HCT116 (cell line): ENCODE measurements around the gene RAB27B. TPM values are rescaled to one million over a fixed set of nuclear protein-coding genes. Genes with fewer than 3 reads are reported as not detected.

Experiments
- ATAC-seq: fragments of 200-7000 bp; cut with Tn5 transposase; 2 replicates; pipeline ENCODE4 v1.9.1; 2020; ENCODE audit warnings: mild to moderate bottlenecking, moderate library complexity
- BruUV-seq: library from RNA; stranded (reverse); fragments of 400-500 nt; replicated peaks from 2 replicates; lab custom pipeline; 2021; lab: Mats Ljungman, UMichigan
- CTCF ChIA-PET: fragments of 300-600 bp; sonication (Branson Sonifier 250); formaldehyde crosslinking; loops from one replicate; lab custom pipeline; 2021; ENCODE audit warnings: antibody characterized with exemption; lab: Charles Lee
- POLR2A ChIA-PET: fragments of 300-600, 350-600 bp; sonication (Branson Sonifier 250); formaldehyde crosslinking; loops from one replicate; lab custom pipeline; 2021; ENCODE audit warnings: antibody characterized with exemption; lab: Charles Lee
- RAD21 ChIA-PET, 2 experiments: fragments of 300-600 bp; sonication (Branson Sonifier 250); formaldehyde crosslinking; loops; one replicate each; lab custom pipeline; 2023; ENCODE audit warnings: low total read pairs in 2 of 2; ENCODE audit not compliant: uncharacterized antibody in 2 of 2, unreplicated experiment in 2 of 2, low non-redundant PET in 1 of 2; lab: Charles Lee
- DNase-seq: peaks from one replicate; pipeline ENCODE4 v3.0.0-alpha.2; 2010; ENCODE audit warnings: low read depth, low spot score
- H2AFZ ChIP-seq: fragments of 200-600 bp; shearing (Covaris generic), sonication (generic); 2 replicates; pipeline ENCODE4 v1.6.1; 2017; ENCODE audit warnings: low read depth, mixed run types, mixed read lengths, antibody characterized with exemption, low read length; ENCODE audit not compliant: poor library complexity, severe bottlenecking
- H3K27ac ChIP-seq: 2 replicates; pipeline ENCODE4 v1.5.1; 2012; ENCODE audit warnings: low read depth, low read length
- H3K27me3 ChIP-seq: fragments of 200-600 bp; sonication (generic); 2 replicates; pipeline ENCODE4 v1.6.1; 2016; ENCODE audit warnings: mixed run types, low read length, mixed read lengths; ENCODE audit not compliant: insufficient read depth
- H3K36me3 ChIP-seq, 2 experiments: fragments of 200-500 bp in 1 of 2; fragments of 200-600 bp in 1 of 2; sonication (Bioruptor generic) in 1 of 2; sonication (generic) in 1 of 2; 2 replicates each; pipeline versions ENCODE4 v1.5.1 to v1.6.1; 2014 to 2016; ENCODE audit warnings: low read length in 2 of 2, inconsistent platforms in 1 of 2, mixed read lengths in 1 of 2, mixed run types in 1 of 2; ENCODE audit not compliant: insufficient read depth in 2 of 2, control insufficient read depth in 1 of 2
- H3K4me1 ChIP-seq, 2 experiments: fragments of 200-600 bp in 1 of 2; sonication (generic) in 1 of 2; 2 replicates each; pipeline versions ENCODE4 v1.5.1 to v1.6.1; 2012 to 2017; ENCODE audit warnings: low read length in 2 of 2, inconsistent platforms in 1 of 2, mild to moderate bottlenecking in 1 of 2, mixed read lengths in 1 of 2, mixed run types in 1 of 2, moderate library complexity in 1 of 2; ENCODE audit not compliant: insufficient read depth in 2 of 2, control insufficient read depth in 1 of 2
- H3K4me2 ChIP-seq: fragments of 200-600 bp; sonication (generic); 2 replicates; pipeline ENCODE4 v1.6.1; 2017; ENCODE audit warnings: mixed run types, low read length, mixed read lengths
- H3K4me3 ChIP-seq, 2 experiments: fragments of 200-600 bp in 1 of 2; sonication (generic) in 1 of 2; replicated peaks in 1 of 2; 2 replicates each; pipeline ENCODE4 v1.5.1; 2011 to 2016; ENCODE audit warnings: low read length in 2 of 2, control low read depth in 1 of 2, low read depth in 1 of 2, mild to moderate bottlenecking in 1 of 2, mixed read lengths in 1 of 2, mixed run types in 1 of 2
- H3K79me2 ChIP-seq: fragments of 200-600 bp; sonication (generic); 2 replicates; pipeline ENCODE4 v1.6.1; 2017; ENCODE audit warnings: mild to moderate bottlenecking, mixed run types, low read length, moderate library complexity, mixed read lengths; ENCODE audit not compliant: insufficient read depth
- H3K9ac ChIP-seq: fragments of 200-600 bp; sonication (generic); 2 replicates; pipeline ENCODE4 v1.6.1; 2016; ENCODE audit warnings: low read length, mixed read lengths
- H3K9me2 ChIP-seq: fragments of 200-600 bp; sonication (generic), shearing (Covaris generic); 2 replicates; pipeline ENCODE4 v1.6.1; 2017; ENCODE audit warnings: mixed run types, mild to moderate bottlenecking, moderate library complexity; ENCODE audit not compliant: insufficient read depth
- H3K9me3 ChIP-seq, 2 experiments: fragments of 200-500 bp in 1 of 2; fragments of 200-600 bp in 1 of 2; sonication (Bioruptor generic) in 1 of 2; sonication (generic) in 1 of 2; 2 replicates each; pipeline ENCODE4 v1.6.1; 2014 to 2017; ENCODE audit warnings: low read length in 2 of 2, mixed read lengths in 2 of 2, inconsistent platforms in 1 of 2, low read depth in 1 of 2, mild to moderate bottlenecking in 1 of 2, mixed run types in 1 of 2, moderate library complexity in 1 of 2; ENCODE audit not compliant: control insufficient read depth in 1 of 2, insufficient read depth in 1 of 2
- H4K20me1 ChIP-seq: fragments of 200-600 bp; sonication (generic), shearing (Covaris generic); 2 replicates; pipeline ENCODE4 v1.6.1; 2017; ENCODE audit warnings: mixed run types, mild to moderate bottlenecking, moderate library complexity; ENCODE audit not compliant: insufficient read depth
- CBX3 ChIP-seq: IDR thresholded peaks from 2 replicates; pipeline ENCODE4 v1.6.1; 2012; ENCODE audit warnings: low read depth
- ELF1 ChIP-seq: IDR thresholded peaks from 2 replicates; pipeline ENCODE4 v1.6.1; 2012; ENCODE audit warnings: low read depth, borderline replicate concordance
- EZH2 ChIP-seq: fragments of 200-600 bp; sonication (generic); IDR thresholded peaks from 2 replicates; pipeline ENCODE4 v1.6.1; 2017; ENCODE audit warnings: antibody characterized with exemption, mixed run types
- FOSL1 ChIP-seq: IDR thresholded peaks from 2 replicates; pipeline ENCODE4 v1.6.1; 2012; ENCODE audit warnings: low read depth
- JUND ChIP-seq: IDR thresholded peaks from 2 replicates; pipeline ENCODE4 v1.6.1; 2012
- POLR2A ChIP-seq: IDR thresholded peaks from 2 replicates; pipeline ENCODE4 v1.7.0; 2011; ENCODE audit warnings: borderline replicate concordance; ENCODE audit not compliant: insufficient read depth, insufficient read length; ENCODE audit errors: extremely low read depth
- POLR2AphosphoS5 ChIP-seq: IDR thresholded peaks from 2 replicates; pipeline ENCODE4 v1.6.1; 2011; ENCODE audit warnings: mild to moderate bottlenecking, low read depth, low read length, moderate library complexity
- RAD21 ChIP-seq: IDR thresholded peaks from 2 replicates; pipeline ENCODE4 v1.6.1; 2012; ENCODE audit warnings: low read depth, mild to moderate bottlenecking
- SIN3A ChIP-seq: IDR thresholded peaks from 2 replicates; pipeline ENCODE4 v1.6.1; 2012; ENCODE audit warnings: low read depth
- SRF ChIP-seq: IDR thresholded peaks from 2 replicates; pipeline ENCODE4 v1.6.1; 2012; ENCODE audit warnings: low read depth
- TCF7L2 ChIP-seq: IDR thresholded peaks from 2 replicates; pipeline ENCODE4 v1.7.0; 2011; ENCODE audit warnings: borderline replicate concordance, inconsistent platforms; ENCODE audit not compliant: insufficient read depth, insufficient read length; ENCODE audit errors: extremely low read depth
- YY1 ChIP-seq: IDR thresholded peaks from 2 replicates; pipeline ENCODE4 v1.6.1; 2011; ENCODE audit warnings: low read length, low read depth, moderate library complexity, mild to moderate bottlenecking; ENCODE audit not compliant: insufficient replicate concordance; ENCODE audit errors: extremely low read depth
- ZFX ChIP-seq: fragments of 450-650 bp; IDR thresholded peaks from 2 replicates; pipeline ENCODE4 v1.6.1; 2017
- ZNF274 ChIP-seq: fragments of 200-500 bp; sonication (Bioruptor generic); IDR thresholded peaks from 2 replicates; pipeline ENCODE4 v1.6.1; 2014; ENCODE audit warnings: mild to moderate bottlenecking, low read depth, low read length, inconsistent platforms
- intact Hi-C: fragments of 100-400 bp; cut with micrococcal nuclease; formaldehyde crosslinking; loops from 2 replicates; pipeline ENCODE4 v1.10.0; 2022
- total RNA-seq: library from RNA; stranded (reverse); gene quantifications from one replicate; pipeline ENCODE4 v1.2.1, GENCODE V29; 2021; ENCODE audit not compliant: unreplicated experiment
- TF ChIP-seq, protein P1 (sequence below): IDR thresholded peaks from 2 replicates; pipeline ENCODE4 v1.6.1; 2011; ENCODE audit warnings: mild to moderate bottlenecking, low read length, moderate library complexity; ENCODE audit not compliant: insufficient replicate concordance; ENCODE audit errors: extremely low read depth
- TF ChIP-seq, protein P2 (sequence below): IDR thresholded peaks from 2 replicates; pipeline ENCODE4 v1.6.1; 2012
- TF ChIP-seq, protein P3 (sequence below), 3 experiments: fragments of 200-600 bp in 1 of 3; sonication (generic) in 1 of 3; IDR thresholded peaks in 2 of 3; conservative IDR thresholded peaks in 1 of 3; 2 replicates each; pipeline ENCODE4 v1.5.1; 2012 to 2017; ENCODE audit warnings: low read depth in 2 of 3, low read length in 2 of 3, antibody characterized with exemption in 1 of 3, borderline replicate concordance in 1 of 3, control low read depth in 1 of 3, mild to moderate bottlenecking in 1 of 3, mixed read lengths in 1 of 3, mixed run types in 1 of 3, moderate library complexity in 1 of 3; ENCODE audit not compliant: insufficient read depth in 1 of 3

Gene RAB27B
- total RNA-seq, 1 experiment from 2014 or later = 2.2 TPM

DNA sequence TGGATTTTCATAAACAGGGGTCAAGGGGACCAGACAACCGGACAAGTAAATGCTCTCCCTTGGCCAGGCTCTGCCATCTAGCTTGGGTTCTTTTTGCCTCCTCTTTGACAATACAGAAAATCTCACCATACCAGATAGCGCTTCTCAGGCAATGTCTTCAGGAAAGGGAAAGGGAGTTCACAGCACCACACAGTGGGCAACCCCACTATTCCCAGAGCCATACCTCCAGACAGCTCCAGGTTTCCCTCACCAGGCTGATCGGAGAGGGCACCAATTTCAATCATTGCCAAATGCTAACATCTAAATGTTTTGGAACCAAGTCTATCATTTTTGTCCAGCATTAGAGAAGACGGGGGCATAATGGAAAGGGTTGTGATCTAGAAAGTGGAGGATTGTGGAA lies 102.9 kb downstream of the RAB27B start:
- CTCF ChIA-PET = no interaction called here
- Histone ChIP-seq H3K79me2 (no peaks in the 10 kb centered on the region), H2AFZ (no peak overlapping the region), H3K27ac (no peak overlapping the region), H4K20me1 (no peaks in the 10 kb centered on the region), H3K27me3 (no peaks in the 10 kb centered on the region), H3K36me3 (no peaks in the 10 kb centered on the region), H3K9me3 (no peaks in the 10 kb centered on the region), H3K4me1 (no peaks in the 10 kb centered on the region), H3K4me2 (no peak overlapping the region), H3K9me2 (no peaks in the 10 kb centered on the region), H3K4me3 (no peak overlapping the region), H3K9ac (no peak overlapping the region)
- intact Hi-C loops = no loop called here
- RAD21 ChIA-PET = no interaction called here
- POLR2A ChIA-PET = no interaction called here
- ATAC-seq = no peak
- no peak for DNase-seq
- no peak for TF ChIP-seq TCF7L2
- no peak for TF ChIP-seq EZH2
- TF ChIP-seq RAD21 = peak; percentile 16; the same call in 1 of the 2 replicates
- TF ChIP-seq YY1 = no peak
- TF ChIP-seq, protein P1, sequence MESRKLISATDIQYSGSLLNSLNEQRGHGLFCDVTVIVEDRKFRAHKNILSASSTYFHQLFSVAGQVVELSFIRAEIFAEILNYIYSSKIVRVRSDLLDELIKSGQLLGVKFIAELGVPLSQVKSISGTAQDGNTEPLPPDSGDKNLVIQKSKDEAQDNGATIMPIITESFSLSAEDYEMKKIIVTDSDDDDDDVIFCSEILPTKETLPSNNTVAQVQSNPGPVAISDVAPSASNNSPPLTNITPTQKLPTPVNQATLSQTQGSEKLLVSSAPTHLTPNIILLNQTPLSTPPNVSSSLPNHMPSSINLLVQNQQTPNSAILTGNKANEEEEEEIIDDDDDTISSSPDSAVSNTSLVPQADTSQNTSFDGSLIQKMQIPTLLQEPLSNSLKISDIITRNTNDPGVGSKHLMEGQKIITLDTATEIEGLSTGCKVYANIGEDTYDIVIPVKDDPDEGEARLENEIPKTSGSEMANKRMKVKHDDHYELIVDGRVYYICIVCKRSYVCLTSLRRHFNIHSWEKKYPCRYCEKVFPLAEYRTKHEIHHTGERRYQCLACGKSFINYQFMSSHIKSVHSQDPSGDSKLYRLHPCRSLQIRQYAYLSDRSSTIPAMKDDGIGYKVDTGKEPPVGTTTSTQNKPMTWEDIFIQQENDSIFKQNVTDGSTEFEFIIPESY = no peak
- TF ChIP-seq JUND = no peak
- no peak for TF ChIP-seq POLR2AphosphoS5
- no TSS peak for BruUV-seq

DNA sequence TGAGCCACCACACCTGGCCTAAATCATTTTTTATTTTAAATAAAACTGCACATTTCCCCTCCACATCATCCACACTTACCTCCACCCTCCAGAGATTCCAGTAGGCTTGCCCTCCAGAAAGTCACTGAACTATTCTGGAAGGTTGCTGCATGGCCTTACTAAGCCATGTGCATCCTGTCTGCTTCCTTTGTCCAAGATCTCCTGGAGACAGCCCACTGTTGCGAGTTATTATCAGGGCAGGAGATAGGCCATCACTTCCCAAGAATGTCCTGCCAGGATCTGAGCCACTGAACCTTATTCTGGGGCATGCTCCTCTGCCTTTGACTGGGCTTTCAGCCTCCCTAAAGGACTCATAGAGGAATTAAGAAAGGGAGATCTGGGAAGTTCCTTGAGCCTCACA lies 104.2 kb downstream of the RAB27B start:
- Histone ChIP-seq H3K4me2 (no peak overlapping the region), H3K27me3 (no peaks in the 10 kb centered on the region), H3K4me1 (no peaks in the 10 kb centered on the region), H3K79me2 (no peaks in the 10 kb centered on the region), H3K36me3 (no peaks in the 10 kb centered on the region), H2AFZ (no peak overlapping the region), H3K4me3 (no peak overlapping the region), H4K20me1 (no peaks in the 10 kb centered on the region), H3K9me2 (no peaks in the 10 kb centered on the region), H3K9me3 (no peaks in the 10 kb centered on the region), H3K9ac (no peak overlapping the region), H3K27ac (no peak overlapping the region)
- TF ChIP-seq ELF1 (no peak), POLR2A (no peak), SRF (no peak), EZH2 (no peak), SIN3A (no peak), FOSL1 (no peak), CBX3 (no peak), ZNF274 (no peak), ZFX (no peak), TCF7L2 (no peak)
- TF ChIP-seq, protein P2, sequence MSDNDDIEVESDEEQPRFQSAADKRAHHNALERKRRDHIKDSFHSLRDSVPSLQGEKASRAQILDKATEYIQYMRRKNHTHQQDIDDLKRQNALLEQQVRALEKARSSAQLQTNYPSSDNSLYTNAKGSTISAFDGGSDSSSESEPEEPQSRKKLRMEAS = no peak
- TF ChIP-seq, protein P3, sequence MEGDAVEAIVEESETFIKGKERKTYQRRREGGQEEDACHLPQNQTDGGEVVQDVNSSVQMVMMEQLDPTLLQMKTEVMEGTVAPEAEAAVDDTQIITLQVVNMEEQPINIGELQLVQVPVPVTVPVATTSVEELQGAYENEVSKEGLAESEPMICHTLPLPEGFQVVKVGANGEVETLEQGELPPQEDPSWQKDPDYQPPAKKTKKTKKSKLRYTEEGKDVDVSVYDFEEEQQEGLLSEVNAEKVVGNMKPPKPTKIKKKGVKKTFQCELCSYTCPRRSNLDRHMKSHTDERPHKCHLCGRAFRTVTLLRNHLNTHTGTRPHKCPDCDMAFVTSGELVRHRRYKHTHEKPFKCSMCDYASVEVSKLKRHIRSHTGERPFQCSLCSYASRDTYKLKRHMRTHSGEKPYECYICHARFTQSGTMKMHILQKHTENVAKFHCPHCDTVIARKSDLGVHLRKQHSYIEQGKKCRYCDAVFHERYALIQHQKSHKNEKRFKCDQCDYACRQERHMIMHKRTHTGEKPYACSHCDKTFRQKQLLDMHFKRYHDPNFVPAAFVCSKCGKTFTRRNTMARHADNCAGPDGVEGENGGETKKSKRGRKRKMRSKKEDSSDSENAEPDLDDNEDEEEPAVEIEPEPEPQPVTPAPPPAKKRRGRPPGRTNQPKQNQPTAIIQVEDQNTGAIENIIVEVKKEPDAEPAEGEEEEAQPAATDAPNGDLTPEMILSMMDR (IDR thresholded peaks at IDR 0.05 in 2 of 3, conservative IDR thresholded peaks at IDR 0.05 in 1 of 3; ENCODE audit: borderline replicate concordance in 1 of 3, insufficient read depth in 1 of 3, low read depth in 2 of 3, low read length in 2 of 3) = no peak
- CTCF ChIA-PET = no interaction called here
- POLR2A ChIA-PET = no interaction called here
- BruUV-seq = no TSS peak
- intact Hi-C loops = no loop called here
- no peak for ATAC-seq
- DNase-seq = no peak
- RAD21 ChIA-PET = no interaction called here
